Neural cell (in vitro differentiated cells): ENCODE results near the gene FOXO6.

ENCODE experiments used
- EZH2 ChIP-seq: fragments of 200-600, 300-800 bp; shearing (Covaris generic), sonication (generic); IDR thresholded peaks from 2 replicates; pipeline ENCODE4 v1.6.1; 2014; ENCODE audit warnings: antibody characterized with exemption, low read length, borderline replicate concordance, mild to moderate bottlenecking; ENCODE audit not compliant: insufficient read depth, poor library complexity, severe bottlenecking
- RAD21 ChIP-seq: fragments of 450-650 bp; conservative IDR thresholded peaks from 2 replicates; pipeline ENCODE4 v1.6.1; 2014; ENCODE audit warnings: antibody characterized with exemption, mild to moderate bottlenecking, moderate library complexity
- TF ChIP-seq, protein P1 (sequence below): fragments of 450-650 bp; IDR thresholded peaks from 2 replicates; pipeline ENCODE4 v1.5.1; 2014; ENCODE audit warnings: antibody characterized with exemption, mild to moderate bottlenecking, moderate library complexity; ENCODE audit not compliant: poor library complexity, severe bottlenecking

DNA sequence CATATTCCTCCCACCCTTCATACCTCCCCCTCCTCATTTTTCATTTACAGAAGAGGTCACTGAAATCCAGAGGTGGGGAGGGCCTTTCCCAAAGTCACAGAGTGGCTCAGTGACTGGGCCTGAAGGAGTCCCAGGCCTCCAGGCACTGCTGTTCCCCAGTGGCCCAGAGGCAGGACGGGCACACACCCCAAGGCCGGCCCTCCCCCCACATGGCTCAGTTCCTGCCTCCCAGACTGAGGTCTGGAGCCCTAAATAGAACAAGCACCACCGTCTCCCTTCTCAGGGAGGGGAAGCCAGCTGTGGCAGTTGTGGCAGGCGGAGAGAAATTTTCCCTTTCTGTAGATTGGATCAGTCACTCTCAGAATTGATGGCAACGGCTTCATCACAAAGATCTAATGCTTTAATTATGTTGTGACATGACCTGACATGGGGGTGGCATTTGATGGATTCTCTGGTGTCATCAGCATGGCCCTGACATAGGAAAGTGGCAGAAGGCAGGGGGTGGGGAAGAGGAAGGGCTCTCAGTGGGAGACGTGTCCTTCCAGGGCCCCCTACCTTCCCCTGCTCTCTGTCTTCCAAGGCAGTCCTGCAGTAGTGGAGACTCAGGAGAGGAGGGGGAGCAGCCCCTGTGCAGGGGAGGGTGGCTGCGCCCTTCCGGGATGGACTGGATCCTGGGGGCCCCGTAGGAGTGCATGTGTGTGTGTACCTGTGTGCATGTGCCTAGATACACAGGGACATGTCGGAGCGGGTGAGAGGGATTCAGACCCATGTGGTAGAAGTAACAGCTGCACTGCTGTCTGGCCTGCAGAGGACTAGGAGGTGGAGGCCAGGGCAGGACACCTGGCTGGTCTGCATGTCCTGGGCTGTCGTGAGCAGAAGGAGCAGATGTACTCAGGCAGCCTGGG, 41.2 kb upstream of the FOXO6 start:
- TF ChIP-seq, protein P1, sequence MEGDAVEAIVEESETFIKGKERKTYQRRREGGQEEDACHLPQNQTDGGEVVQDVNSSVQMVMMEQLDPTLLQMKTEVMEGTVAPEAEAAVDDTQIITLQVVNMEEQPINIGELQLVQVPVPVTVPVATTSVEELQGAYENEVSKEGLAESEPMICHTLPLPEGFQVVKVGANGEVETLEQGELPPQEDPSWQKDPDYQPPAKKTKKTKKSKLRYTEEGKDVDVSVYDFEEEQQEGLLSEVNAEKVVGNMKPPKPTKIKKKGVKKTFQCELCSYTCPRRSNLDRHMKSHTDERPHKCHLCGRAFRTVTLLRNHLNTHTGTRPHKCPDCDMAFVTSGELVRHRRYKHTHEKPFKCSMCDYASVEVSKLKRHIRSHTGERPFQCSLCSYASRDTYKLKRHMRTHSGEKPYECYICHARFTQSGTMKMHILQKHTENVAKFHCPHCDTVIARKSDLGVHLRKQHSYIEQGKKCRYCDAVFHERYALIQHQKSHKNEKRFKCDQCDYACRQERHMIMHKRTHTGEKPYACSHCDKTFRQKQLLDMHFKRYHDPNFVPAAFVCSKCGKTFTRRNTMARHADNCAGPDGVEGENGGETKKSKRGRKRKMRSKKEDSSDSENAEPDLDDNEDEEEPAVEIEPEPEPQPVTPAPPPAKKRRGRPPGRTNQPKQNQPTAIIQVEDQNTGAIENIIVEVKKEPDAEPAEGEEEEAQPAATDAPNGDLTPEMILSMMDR = no peak
- TF ChIP-seq RAD21 (no peak), EZH2 (no peak)
